Fibroblast of lung (primary cell): ENCODE results near the gene CELF5. TPM values are rescaled to one million over a fixed set of nuclear protein-coding genes. Genes with fewer than 3 reads are reported as not detected.

Experiments
- DNase-seq, 2 donors: peaks; one replicate each; pipeline versions ENCODE4 v3.0.0 to v3.0.0-alpha.2; 2010; ENCODE audit warnings: low read depth in 2 of 2
- H2AFZ ChIP-seq: 2 replicates; pipeline ENCODE4 v1.5.1; 2012; ENCODE audit warnings: low read length, control low read depth, inconsistent platforms
- H3K27ac ChIP-seq: 2 replicates; pipeline ENCODE4 v1.5.1; 2011; ENCODE audit warnings: low read length, control low read depth; ENCODE audit not compliant: insufficient read depth
- H3K27me3 ChIP-seq: 2 replicates; pipeline ENCODE4 v1.5.1; 2011; ENCODE audit warnings: mild to moderate bottlenecking, low read length; ENCODE audit not compliant: control insufficient read depth, insufficient read depth
- H3K36me3 ChIP-seq: 2 replicates; pipeline ENCODE4 v1.5.1; 2011; ENCODE audit warnings: low read length; ENCODE audit not compliant: control insufficient read depth, insufficient read depth
- H3K4me1 ChIP-seq: 2 replicates; pipeline ENCODE4 v1.5.1; 2011; ENCODE audit warnings: low read length; ENCODE audit not compliant: control insufficient read depth, insufficient read depth; ENCODE audit errors: extremely low read depth
- H3K4me2 ChIP-seq: 2 replicates; pipeline ENCODE4 v1.5.1; 2011; ENCODE audit warnings: low read length, control low read depth; ENCODE audit not compliant: insufficient read depth; ENCODE audit errors: extremely low read depth
- H3K4me3 ChIP-seq, 4 experiments: fragments of 200-600 bp in 1 of 4; sonication (generic) in 1 of 4; replicated peaks in 1 of 4; 2 replicates each; pipeline ENCODE4 v1.5.1; 2011 to 2016; ENCODE audit warnings: low read length in 4 of 4, low read depth in 3 of 4, mild to moderate bottlenecking in 3 of 4, control low read depth in 2 of 4, inconsistent platforms in 1 of 4, mixed read lengths in 1 of 4; ENCODE audit not compliant: insufficient read depth in 1 of 4; ENCODE audit errors: control extremely low read depth in 1 of 4
- H3K79me2 ChIP-seq: 2 replicates; pipeline ENCODE4 v1.5.1; 2012; ENCODE audit warnings: mild to moderate bottlenecking, low read length, inconsistent platforms; ENCODE audit not compliant: control insufficient read depth, insufficient read depth
- H3K9ac ChIP-seq: 2 replicates; pipeline ENCODE4 v1.5.1; 2011; ENCODE audit warnings: mild to moderate bottlenecking, low read length, control low read depth; ENCODE audit not compliant: insufficient read depth
- H3K9me3 ChIP-seq: 2 replicates; pipeline ENCODE4 v1.5.1; 2012; ENCODE audit warnings: low read depth, low read length; ENCODE audit not compliant: control insufficient read depth, insufficient read depth
- H4K20me1 ChIP-seq: 2 replicates; pipeline ENCODE4 v1.5.1; 2011; ENCODE audit warnings: low read length; ENCODE audit not compliant: control insufficient read depth, insufficient read depth; ENCODE audit errors: extremely low read depth
- CTCF ChIP-seq, 2 donors: IDR thresholded peaks in 1 of 2; conservative IDR thresholded peaks in 1 of 2; 1 replicate in 1 of 2; 2 replicates in 1 of 2; pipeline ENCODE4 v1.5.1; 2011 to 2012; ENCODE audit warnings: low read length in 2 of 2, control low read depth in 1 of 2, inconsistent platforms in 1 of 2, low read depth in 1 of 2, mild to moderate bottlenecking in 1 of 2
- EZH2 ChIP-seq: IDR thresholded peaks from 2 replicates; pipeline ENCODE4 v1.5.1; 2012; ENCODE audit warnings: low read length, control low read depth, mild to moderate bottlenecking; ENCODE audit errors: missing control alignments
- polyA plus RNA-seq, 2 donors: library from polyadenylated mRNA; depleted of rRNA in 1 of 2; stranded (reverse) in 1 of 2; unstranded in 1 of 2; fragments of >200 nt; gene quantifications; 2 replicates each; pipeline ENCODE4 v1.2.1, GENCODE V29; 2011 to 2012; ENCODE audit warnings: missing spikeins in 1 of 2
- total RNA-seq: library from RNA; depleted of rRNA; stranded (reverse); fragments of >200 nt; gene quantifications from 2 replicates; pipeline ENCODE4 v1.2.1, GENCODE V29; 2014

Gene CELF5
- total and polyA plus RNA-seq, 2 donors (not counting 1 experiment from before 2014, with no cell fraction given): under 0.01 TPM; not detected in 1

GRCh38 chr19:3231288-3231687, 6.8 kb downstream of the CELF5 start:
- no peaks in the 10 kb centered on the region for H3K4me1 ChIP-seq
- no peak overlapping the region for H3K4me3 ChIP-seq
- DNase-seq: no peak
- TF ChIP-seq EZH2: no peak
- TF ChIP-seq CTCF (conservative IDR thresholded peaks at IDR 0.05 in 1 of 2, IDR thresholded peaks at IDR 0.05 in 1 of 2; ENCODE audit: low read depth in 1 of 2, low read length in 2 of 2): no peak
- H4K20me1 ChIP-seq: no peaks in the 10 kb centered on the region
- no peak overlapping the region for H3K27ac ChIP-seq
- H3K9ac ChIP-seq: no peak overlapping the region
- H2AFZ ChIP-seq: no peak overlapping the region
- no peak overlapping the region for H3K4me2 ChIP-seq
- H3K36me3 ChIP-seq: no peaks in the 10 kb centered on the region
- no peaks in the 10 kb centered on the region for H3K9me3 ChIP-seq
- no peaks in the 10 kb centered on the region for H3K79me2 ChIP-seq
- peaks cover 41% of the 10 kb centered on the region for H3K27me3 ChIP-seq

GRCh38 chr19:3233116-3233515, 8.7 kb downstream of the CELF5 start:
- no peak for DNase-seq
- no peak overlapping the region for H3K4me2 ChIP-seq
- H3K9me3 ChIP-seq: no peaks in the 10 kb centered on the region
- no peaks in the 10 kb centered on the region for H3K36me3 ChIP-seq
- H3K79me2 ChIP-seq: no peaks in the 10 kb centered on the region
- no peaks in the 10 kb centered on the region for H3K4me1 ChIP-seq
- H2AFZ ChIP-seq: no peak overlapping the region
- no peak overlapping the region for H3K4me3 ChIP-seq
- H4K20me1 ChIP-seq: no peaks in the 10 kb centered on the region
- H3K27ac ChIP-seq: no peak overlapping the region
- H3K9ac ChIP-seq: no peak overlapping the region
- no peak for TF ChIP-seq CTCF (conservative IDR thresholded peaks at IDR 0.05 in 1 of 2, IDR thresholded peaks at IDR 0.05 in 1 of 2; ENCODE audit: low read depth in 1 of 2, low read length in 2 of 2)
- no peak for TF ChIP-seq EZH2
- peaks cover 22% of the 10 kb centered on the region for H3K27me3 ChIP-seq

GRCh38 chr19:3233831-3234230, 9.4 kb downstream of the CELF5 start:
- no peaks in the 10 kb centered on the region for H3K9me3 ChIP-seq
- H3K36me3 ChIP-seq: no peaks in the 10 kb centered on the region
- no peak for DNase-seq
- no peaks in the 10 kb centered on the region for H3K79me2 ChIP-seq
- H3K4me1 ChIP-seq: no peaks in the 10 kb centered on the region
- H3K27ac ChIP-seq: no peak overlapping the region
- no peak overlapping the region for H3K4me3 ChIP-seq
- TF ChIP-seq EZH2 (no peak), CTCF (conservative IDR thresholded peaks at IDR 0.05 in 1 of 2, IDR thresholded peaks at IDR 0.05 in 1 of 2; ENCODE audit: low read depth in 1 of 2, low read length in 2 of 2) (no peak)
- H3K27me3 ChIP-seq: peaks cover 20% of the 10 kb centered on the region
- H2AFZ ChIP-seq: no peak overlapping the region
- no peak overlapping the region for H3K9ac ChIP-seq
- no peak overlapping the region for H3K4me2 ChIP-seq
- H4K20me1 ChIP-seq: no peaks in the 10 kb centered on the region
